Hepatocyte (in vitro differentiated cells): ENCODE results near the gene SLC9A8. TPM values are rescaled to one million over a fixed set of nuclear protein-coding genes. Genes with fewer than 3 reads are reported as not detected.
"Not testable (repeated sequence)": the region's sequence is repeated elsewhere in the genome, so short reads cannot be mapped to it uniquely, and the experiment has no call there.

Experiments
- DNase-seq: peaks from one replicate; pipeline ENCODE4 v3.0.0-alpha.2; 2016; ENCODE audit warnings: low spot score
- H2AFZ ChIP-seq: fragments of 200-600 bp; sonication (generic); 2 replicates; pipeline ENCODE4 v1.6.0; 2016; ENCODE audit warnings: antibody characterized with exemption, mild to moderate bottlenecking
- H3K27ac ChIP-seq: fragments of 200-600 bp; sonication (generic); 2 replicates; pipeline ENCODE4 v1.5.1; 2016; ENCODE audit warnings: mild to moderate bottlenecking
- H3K27me3 ChIP-seq: fragments of 200-600 bp; sonication (generic); 2 replicates; pipeline ENCODE4 v1.6.1; 2016
- H3K36me3 ChIP-seq: fragments of 200-600 bp; sonication (generic); replicated peaks from 2 replicates; pipeline ENCODE4 v1.5.1; 2016; ENCODE audit warnings: low read depth; ENCODE audit not compliant: insufficient read depth
- H3K4me1 ChIP-seq: fragments of 200-600 bp; sonication (generic); 2 replicates; pipeline ENCODE4 v1.5.1; 2016; ENCODE audit warnings: mild to moderate bottlenecking, moderate library complexity; ENCODE audit not compliant: insufficient read depth
- H3K4me2 ChIP-seq: fragments of 200-600 bp; sonication (generic); 2 replicates; pipeline ENCODE4 v1.6.0; 2016
- H3K4me3 ChIP-seq: fragments of 200-600 bp; sonication (generic); 2 replicates; pipeline ENCODE4 v1.5.1; 2016; ENCODE audit warnings: mild to moderate bottlenecking
- H3K79me2 ChIP-seq: fragments of 200-600 bp; sonication (generic); 2 replicates; pipeline ENCODE4 v1.6.0; 2017; ENCODE audit warnings: mild to moderate bottlenecking
- H3K9me2 ChIP-seq: fragments of 200-600 bp; sonication (generic); replicated peaks from 2 replicates; pipeline ENCODE4 v1.6.0; 2017; ENCODE audit warnings: mild to moderate bottlenecking; ENCODE audit not compliant: insufficient read depth
- H3K9me3 ChIP-seq: fragments of 200-600 bp; sonication (generic); 2 replicates; pipeline ENCODE4 v1.5.1; 2016; ENCODE audit warnings: low read depth, mild to moderate bottlenecking
- H4K20me1 ChIP-seq: fragments of 200-600 bp; sonication (generic); 2 replicates; pipeline ENCODE4 v1.6.0; 2016; ENCODE audit warnings: mild to moderate bottlenecking; ENCODE audit not compliant: insufficient read depth, poor library complexity, severe bottlenecking
- EZH2 ChIP-seq: fragments of 200-600 bp; sonication (generic); IDR thresholded peaks from 2 replicates; pipeline ENCODE4 v1.6.1; 2016; ENCODE audit warnings: antibody characterized with exemption, mild to moderate bottlenecking, borderline replicate concordance
- EZH2phosphoT487 ChIP-seq: fragments of 200-600 bp; sonication (generic); IDR thresholded peaks from one replicate; pipeline ENCODE4 v1.6.1; 2018; ENCODE audit warnings: antibody characterized with exemption, mild to moderate bottlenecking, low read depth, moderate library complexity; ENCODE audit not compliant: unreplicated experiment, severe bottlenecking
- WGBS: methylation state at CpG from one replicate; pipeline ENCODE4 v1.1.6; 2016; ENCODE audit warnings: low lambda C conversion rate; ENCODE audit errors: missing lambda C conversion rate; 5-methylcytosine and 5-hydroxymethylcytosine counted together
- polyA plus RNA-seq: library from polyadenylated mRNA; unstranded; fragments of >200 nt; fragmentation: Nextera tagmentation; extraction: Ambion mirVana; gene quantifications from 2 replicates; pipeline ENCODE4 v1.2.1, GENCODE V29; 2016
- total RNA-seq: library from RNA; depleted of rRNA; stranded (reverse); fragments of >200 nt; gene quantifications from 2 replicates; pipeline ENCODE4 v1.2.3, GENCODE V29; 2014
- TF ChIP-seq, protein P1 (sequence below): fragments of 200-600 bp; sonication (generic); IDR thresholded peaks from 2 replicates; pipeline ENCODE4 v1.5.1; 2016; ENCODE audit warnings: antibody characterized with exemption, mild to moderate bottlenecking; ENCODE audit not compliant: poor library complexity

The SLC9A8 gene
- total and polyA plus RNA-seq, 2 experiments from 2014 or later: 4.9 to 6.7 TPM

DNA sequence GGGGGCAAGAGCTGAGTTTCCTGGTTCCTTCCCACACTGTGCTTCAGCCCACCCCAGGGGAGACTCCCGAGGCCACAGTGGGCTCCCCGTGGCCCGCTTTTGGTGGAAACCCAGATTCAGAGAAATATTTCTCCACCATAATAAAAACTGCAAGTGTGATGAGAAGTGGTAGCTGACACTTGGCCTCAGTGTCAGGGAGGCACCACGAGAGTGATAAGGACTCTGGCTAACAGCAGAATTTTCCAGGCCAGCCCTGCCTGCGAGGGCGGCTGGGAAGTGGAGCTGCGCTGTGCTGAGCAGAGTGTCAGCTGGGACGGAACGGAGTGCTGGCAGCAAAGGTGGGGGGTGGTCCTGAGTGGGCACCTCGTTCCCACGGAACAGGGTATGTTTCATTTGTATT is 80.2 kb downstream of the SLC9A8 start:
- no peaks in the 10 kb centered on the region for H3K79me2 ChIP-seq
- no peak overlapping the region for H3K27ac ChIP-seq
- H3K9me3 ChIP-seq: no peaks in the 10 kb centered on the region
- H3K4me3 ChIP-seq: no peak overlapping the region
- no peaks in the 10 kb centered on the region for H3K36me3 ChIP-seq
- WGBS: 68% methylated on average over 11 of the region's 11 CpGs
- DNase-seq: no peak
- H3K9me2 ChIP-seq: no peaks in the 10 kb centered on the region
- no peak overlapping the region for H2AFZ ChIP-seq
- H3K4me2 ChIP-seq: no peak overlapping the region
- TF ChIP-seq EZH2phosphoT487 (no peak), EZH2 (no peak)
- TF ChIP-seq, protein P1, sequence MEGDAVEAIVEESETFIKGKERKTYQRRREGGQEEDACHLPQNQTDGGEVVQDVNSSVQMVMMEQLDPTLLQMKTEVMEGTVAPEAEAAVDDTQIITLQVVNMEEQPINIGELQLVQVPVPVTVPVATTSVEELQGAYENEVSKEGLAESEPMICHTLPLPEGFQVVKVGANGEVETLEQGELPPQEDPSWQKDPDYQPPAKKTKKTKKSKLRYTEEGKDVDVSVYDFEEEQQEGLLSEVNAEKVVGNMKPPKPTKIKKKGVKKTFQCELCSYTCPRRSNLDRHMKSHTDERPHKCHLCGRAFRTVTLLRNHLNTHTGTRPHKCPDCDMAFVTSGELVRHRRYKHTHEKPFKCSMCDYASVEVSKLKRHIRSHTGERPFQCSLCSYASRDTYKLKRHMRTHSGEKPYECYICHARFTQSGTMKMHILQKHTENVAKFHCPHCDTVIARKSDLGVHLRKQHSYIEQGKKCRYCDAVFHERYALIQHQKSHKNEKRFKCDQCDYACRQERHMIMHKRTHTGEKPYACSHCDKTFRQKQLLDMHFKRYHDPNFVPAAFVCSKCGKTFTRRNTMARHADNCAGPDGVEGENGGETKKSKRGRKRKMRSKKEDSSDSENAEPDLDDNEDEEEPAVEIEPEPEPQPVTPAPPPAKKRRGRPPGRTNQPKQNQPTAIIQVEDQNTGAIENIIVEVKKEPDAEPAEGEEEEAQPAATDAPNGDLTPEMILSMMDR: no peak
- no peaks in the 10 kb centered on the region for H4K20me1 ChIP-seq
- H3K4me1 ChIP-seq: no peaks in the 10 kb centered on the region
- H3K27me3 ChIP-seq: no peaks in the 10 kb centered on the region

DNA sequence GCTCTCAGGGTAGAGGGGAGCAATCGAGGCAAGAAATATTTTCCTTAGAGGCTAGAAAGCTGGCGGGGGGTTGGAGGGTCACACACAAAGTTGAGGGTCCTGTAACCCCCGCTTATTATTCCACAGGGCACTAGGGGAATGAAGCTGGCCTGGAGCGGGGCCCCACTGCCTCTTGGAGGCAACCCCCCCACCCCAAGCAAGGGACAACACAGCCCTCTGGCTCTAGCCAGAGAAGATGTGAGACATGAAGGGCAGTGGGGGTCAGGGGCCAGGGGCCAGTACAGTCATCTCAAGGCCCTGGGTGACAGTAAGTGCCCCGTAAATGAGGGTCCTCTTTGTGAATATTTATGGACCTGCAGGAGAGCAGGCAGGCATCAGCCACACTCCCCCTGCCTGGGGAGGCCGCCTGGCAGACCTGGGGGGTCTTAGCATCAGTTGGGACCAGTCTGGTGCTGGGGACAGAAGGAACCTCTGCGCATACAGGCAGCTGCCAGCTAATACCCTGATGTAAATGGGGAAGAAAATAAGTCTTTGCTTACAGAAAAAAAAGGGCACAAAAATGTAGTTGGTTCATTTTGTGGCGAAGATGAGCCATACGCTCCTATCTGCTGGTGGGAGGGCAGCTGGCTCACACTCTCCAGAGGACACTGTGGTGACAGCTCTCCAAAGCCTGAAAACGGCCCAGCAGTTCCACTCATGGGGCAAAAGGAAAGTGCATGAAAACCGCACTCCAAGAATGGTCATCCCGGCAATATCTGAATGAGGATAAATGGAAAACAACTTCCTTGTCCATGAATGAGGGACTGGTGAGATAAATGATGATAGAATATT is 80.8 kb downstream of the SLC9A8 start:
- Histone ChIP-seq H4K20me1 (no peaks in the 10 kb centered on the region), H3K9me2 (no peaks in the 10 kb centered on the region), H3K4me1 (no peaks in the 10 kb centered on the region), H3K9me3 (no peaks in the 10 kb centered on the region), H3K4me3 (no peak overlapping the region), H2AFZ (no peak overlapping the region), H3K79me2 (no peaks in the 10 kb centered on the region), H3K27me3 (no peaks in the 10 kb centered on the region), H3K36me3 (no peaks in the 10 kb centered on the region), H3K27ac (no peak overlapping the region), H3K4me2 (no peak overlapping the region)
- WGBS: 89% methylated on average over 12 of the region's 12 CpGs
- TF ChIP-seq EZH2phosphoT487: no peak
- TF ChIP-seq, protein P1: no peak
- TF ChIP-seq EZH2: no peak
- no peak for DNase-seq

DNA sequence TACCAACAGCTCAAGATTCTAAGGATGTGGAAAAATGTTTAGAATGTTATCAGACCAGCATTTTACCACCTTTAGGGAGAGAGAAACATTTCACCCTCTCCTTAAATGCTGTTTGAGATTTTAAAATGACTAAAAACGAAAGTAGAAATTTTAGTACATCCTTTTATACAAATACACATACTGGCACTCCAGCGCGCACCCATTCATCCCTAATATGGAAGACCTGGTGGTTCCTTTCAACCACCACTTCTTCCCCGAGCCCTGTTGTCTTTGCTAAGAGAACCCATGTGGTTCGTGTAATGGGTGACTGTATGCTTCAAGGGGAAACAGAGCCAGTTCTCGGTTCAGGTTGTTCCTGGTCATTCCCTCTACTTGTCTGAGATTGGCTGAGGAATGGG is 81.4 kb downstream of the SLC9A8 start:
- no peaks in the 10 kb centered on the region for H4K20me1 ChIP-seq
- H3K9me3 ChIP-seq: no peaks in the 10 kb centered on the region
- no peak for DNase-seq
- TF ChIP-seq EZH2phosphoT487: no peak
- no peak for TF ChIP-seq EZH2
- TF ChIP-seq, protein P1: no peak
- no peaks in the 10 kb centered on the region for H3K36me3 ChIP-seq
- H3K79me2 ChIP-seq: no peaks in the 10 kb centered on the region
- H3K4me3 ChIP-seq: no peak overlapping the region
- whole genome bisulfite sequencing: 91% methylated on average over 6 of the region's 6 CpGs
- no peak overlapping the region for H3K27ac ChIP-seq
- H2AFZ ChIP-seq: no peak overlapping the region
- no peaks in the 10 kb centered on the region for H3K4me1 ChIP-seq
- H3K27me3 ChIP-seq: no peaks in the 10 kb centered on the region
- H3K9me2 ChIP-seq: no peaks in the 10 kb centered on the region
- no peak overlapping the region for H3K4me2 ChIP-seq

DNA sequence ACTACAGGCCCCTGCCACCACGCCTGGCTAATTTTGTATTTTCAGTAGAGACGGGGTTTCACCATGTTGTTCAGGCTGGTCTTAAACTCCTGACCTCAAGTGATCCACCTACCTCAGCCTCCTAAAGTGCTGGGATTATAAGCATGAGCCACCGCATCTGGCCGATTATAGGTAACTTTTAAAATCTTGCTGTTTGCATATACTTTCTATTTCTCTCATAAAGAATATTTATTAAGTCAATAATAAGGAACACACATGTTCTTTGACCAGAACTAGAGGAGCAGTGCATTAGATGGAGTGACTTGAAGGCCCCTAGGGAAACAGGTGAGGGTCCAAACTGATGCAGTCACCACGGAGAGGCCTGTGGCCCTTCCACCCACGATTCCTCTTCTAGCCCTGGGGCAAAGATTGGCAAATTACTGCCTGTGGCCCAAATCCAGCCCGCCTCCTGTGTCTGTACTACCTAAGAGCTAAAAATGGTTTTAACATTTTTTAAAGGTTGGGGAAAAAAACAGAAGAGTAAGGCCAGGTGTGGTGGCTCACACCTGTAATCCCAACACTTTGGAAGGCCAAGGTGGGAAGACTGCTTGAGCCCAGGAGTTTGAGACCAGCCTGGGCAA is 83.0 kb downstream of the SLC9A8 start:
- H3K4me1 ChIP-seq, H3K27ac ChIP-seq, H3K4me3 ChIP-seq, H3K36me3 ChIP-seq, H3K27me3 ChIP-seq, H3K4me2 ChIP-seq, H3K79me2 ChIP-seq, H2AFZ ChIP-seq, H3K9me3 ChIP-seq, H3K9me2 ChIP-seq, DNase-seq, H4K20me1 ChIP-seq: not testable (repeated sequence)
- 89% methylated on average over 7 of the region's 7 CpGs for WGBS
